Effector CD4-positive, alpha-beta T cell (primary cell): ENCODE measurements around the gene FAM83B.
"Not testable (repeated sequence)": the region's sequence is repeated elsewhere in the genome, so short reads cannot be mapped to it uniquely, and the experiment has no call there.

ENCODE experiments used
- DNase-seq: peaks from one replicate; pipeline ENCODE4 v3.0.0-alpha.2; 2020

FAM83B gene

GRCh38 chr6:54861905-54862616 lies 15.5 kb downstream of the FAM83B start:
- DNase-seq = no peak

GRCh38 chr6:54864272-54864671 lies 17.7 kb downstream of the FAM83B start:
- DNase-seq = no peak

GRCh38 chr6:54865091-54865631 lies 18.6 kb downstream of the FAM83B start:
- DNase-seq = no peak

- no peak for DNase-seq
Observed at GRCh38 chr6:54868556-54868955, 22.0 kb downstream of the FAM83B start.

- no peak for DNase-seq
Observed at GRCh38 chr6:54873599-54873998, 27.0 kb downstream of the FAM83B start.

- no peak for DNase-seq
Observed at GRCh38 chr6:54874349-54875048, 27.9 kb downstream of the FAM83B start.

- DNase-seq = no peak
Observed at GRCh38 chr6:54875539-54875938, 29.0 kb downstream of the FAM83B start.

GRCh38 chr6:54876365-54876764 lies 29.8 kb downstream of the FAM83B start:
- no peak for DNase-seq

GRCh38 chr6:54876871-54877270 lies 30.3 kb downstream of the FAM83B start:
- DNase-seq = no peak

- no peak for DNase-seq
Observed at GRCh38 chr6:54877713-54878317, 31.2 kb downstream of the FAM83B start.

GRCh38 chr6:54878718-54879117 lies 32.1 kb downstream of the FAM83B start:
- DNase-seq = no peak

- no peak for DNase-seq
Observed at GRCh38 chr6:54879188-54879985, 32.8 kb downstream of the FAM83B start.

GRCh38 chr6:54881067-54881730 lies 34.6 kb downstream of the FAM83B start:
- no peak for DNase-seq

- not testable (repeated sequence) for DNase-seq
Observed at GRCh38 chr6:54881891-54882290, 35.3 kb downstream of the FAM83B start.

- DNase-seq = no peak
Observed at GRCh38 chr6:54886932-54887584, 40.5 kb downstream of the FAM83B start.

- DNase-seq = no peak
Observed at GRCh38 chr6:54891536-54891935, 45.0 kb downstream of the FAM83B start.

GRCh38 chr6:54892831-54893230 lies 46.3 kb downstream of the FAM83B start:
- DNase-seq = no peak

- no peak for DNase-seq
Observed at GRCh38 chr6:54893818-54894217, 47.2 kb downstream of the FAM83B start.

- no peak for DNase-seq
Observed at GRCh38 chr6:54896302-54896701, 49.7 kb downstream of the FAM83B start.

GRCh38 chr6:54897462-54898189 lies 51.1 kb downstream of the FAM83B start:
- no peak for DNase-seq

- no peak for DNase-seq
Observed at GRCh38 chr6:54898767-54899166, 52.2 kb downstream of the FAM83B start.
